AG04449 (cell line): ENCODE results near the gene ATIC.

Experiments
- CTCF ChIA-PET: fragments of 350-600 bp; formaldehyde crosslinking; extraction: SDS; loops from one replicate; lab custom pipeline; 2021; ENCODE audit warnings: antibody characterized with exemption; lab: Yijun Ruan, JAX
- POLR2A ChIA-PET: fragments of 400-600, 350-600 bp; formaldehyde crosslinking; extraction: SDS; loops from one replicate; lab custom pipeline; 2020; ENCODE audit warnings: antibody characterized with exemption, inconsistent platforms; lab: Yijun Ruan, JAX
- DNase-seq: peaks from one replicate; pipeline ENCODE4 v3.0.0-alpha.2; 2010; ENCODE audit warnings: low read depth, low spot score
- H3K4me3 ChIP-seq: 2 replicates; pipeline ENCODE4 v1.5.1; 2011; ENCODE audit warnings: low read depth, mild to moderate bottlenecking, control low read depth, low read length
- TF ChIP-seq, protein P1 (sequence below): IDR thresholded peaks from one replicate; pipeline ENCODE4 v1.5.1; 2011; ENCODE audit warnings: mild to moderate bottlenecking, moderate library complexity, low read length, control low read depth, inconsistent platforms; ENCODE audit not compliant: insufficient read depth; ENCODE audit errors: missing control alignments

ATIC gene

DNA sequence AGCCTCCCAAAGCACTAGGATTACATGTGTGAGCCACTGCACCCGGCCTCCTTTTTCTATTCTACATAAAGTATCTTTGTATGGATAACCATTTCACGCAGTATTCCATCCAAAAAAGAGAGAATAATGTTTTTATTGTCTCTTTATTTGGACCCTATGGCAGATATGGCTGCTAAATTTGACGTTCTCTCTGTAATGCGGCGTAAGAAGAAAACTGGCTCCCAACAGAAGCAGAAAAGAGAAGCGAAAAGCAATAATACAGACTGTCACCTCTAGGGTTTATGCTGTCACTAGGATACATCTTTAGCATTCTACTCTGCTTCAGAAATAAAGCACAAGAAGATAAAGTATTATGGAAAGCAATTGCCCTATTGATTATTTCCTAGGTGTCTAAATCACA is 68.1 kb downstream of the ATIC start:
- no peak overlapping the region for H3K4me3 ChIP-seq
- TF ChIP-seq, protein P1, sequence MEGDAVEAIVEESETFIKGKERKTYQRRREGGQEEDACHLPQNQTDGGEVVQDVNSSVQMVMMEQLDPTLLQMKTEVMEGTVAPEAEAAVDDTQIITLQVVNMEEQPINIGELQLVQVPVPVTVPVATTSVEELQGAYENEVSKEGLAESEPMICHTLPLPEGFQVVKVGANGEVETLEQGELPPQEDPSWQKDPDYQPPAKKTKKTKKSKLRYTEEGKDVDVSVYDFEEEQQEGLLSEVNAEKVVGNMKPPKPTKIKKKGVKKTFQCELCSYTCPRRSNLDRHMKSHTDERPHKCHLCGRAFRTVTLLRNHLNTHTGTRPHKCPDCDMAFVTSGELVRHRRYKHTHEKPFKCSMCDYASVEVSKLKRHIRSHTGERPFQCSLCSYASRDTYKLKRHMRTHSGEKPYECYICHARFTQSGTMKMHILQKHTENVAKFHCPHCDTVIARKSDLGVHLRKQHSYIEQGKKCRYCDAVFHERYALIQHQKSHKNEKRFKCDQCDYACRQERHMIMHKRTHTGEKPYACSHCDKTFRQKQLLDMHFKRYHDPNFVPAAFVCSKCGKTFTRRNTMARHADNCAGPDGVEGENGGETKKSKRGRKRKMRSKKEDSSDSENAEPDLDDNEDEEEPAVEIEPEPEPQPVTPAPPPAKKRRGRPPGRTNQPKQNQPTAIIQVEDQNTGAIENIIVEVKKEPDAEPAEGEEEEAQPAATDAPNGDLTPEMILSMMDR: no peak
- CTCF ChIA-PET: interaction anchor here (1.0 kb wide), 1 partner anchor 12 kb away, joined by 3 read pairs; no protein-coding TSS in a partner anchor
- DNase-seq: no peak
- POLR2A ChIA-PET: no interaction called here

DNA sequence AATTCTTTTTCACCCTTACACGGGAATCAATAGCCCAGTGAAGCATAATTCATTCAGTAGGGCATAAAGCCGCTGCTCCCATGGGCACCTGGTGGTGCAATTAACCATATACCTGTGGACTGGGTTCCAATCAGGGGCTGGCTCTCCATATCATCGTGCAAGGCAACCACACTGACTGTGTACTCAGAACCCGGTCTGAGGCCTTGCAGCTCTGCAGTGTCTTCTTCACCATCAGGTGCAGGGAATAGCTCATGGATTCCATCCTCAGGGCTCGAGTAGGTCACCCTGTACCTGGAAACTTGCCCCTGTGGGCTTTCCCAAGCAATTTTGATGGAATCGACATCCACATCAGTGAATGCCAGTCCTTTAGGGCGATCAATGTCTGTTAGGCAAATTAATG is 68.8 kb downstream of the ATIC start:
- ChIA-PET CTCF (interaction anchor here (1.0 kb wide), 1 partner anchor 11 kb away, joined by 3 read pairs; no protein-coding TSS in a partner anchor), POLR2A (no interaction called here)
- TF ChIP-seq, protein P1: no peak
- no peak overlapping the region for H3K4me3 ChIP-seq
- no peak for DNase-seq

GRCh38 chr2:215382011-215382410 is 70.2 kb downstream of the ATIC start:
- DNase-seq: no peak
- ChIA-PET CTCF (no interaction called here), POLR2A (no interaction called here)
- H3K4me3 ChIP-seq: no peak overlapping the region
- TF ChIP-seq, protein P1: no peak

- CTCF ChIA-PET: no interaction called here
- no peak for DNase-seq
- POLR2A ChIA-PET: no interaction called here
- H3K4me3 ChIP-seq: no peak overlapping the region
- TF ChIP-seq, protein P1: no peak
Observed at GRCh38 chr2:215382480-215382879, 70.6 kb downstream of the ATIC start.

GRCh38 chr2:215383652-215384279 is 71.9 kb downstream of the ATIC start:
- CTCF ChIA-PET: no interaction called here
- POLR2A ChIA-PET: interaction anchor here (0.6 kb wide), 1 partner anchor 27 kb away, joined by 3 read pairs; no protein-coding TSS in a partner anchor
- H3K4me3 ChIP-seq: no peak overlapping the region
- TF ChIP-seq, protein P1: no peak
- no peak for DNase-seq

DNA sequence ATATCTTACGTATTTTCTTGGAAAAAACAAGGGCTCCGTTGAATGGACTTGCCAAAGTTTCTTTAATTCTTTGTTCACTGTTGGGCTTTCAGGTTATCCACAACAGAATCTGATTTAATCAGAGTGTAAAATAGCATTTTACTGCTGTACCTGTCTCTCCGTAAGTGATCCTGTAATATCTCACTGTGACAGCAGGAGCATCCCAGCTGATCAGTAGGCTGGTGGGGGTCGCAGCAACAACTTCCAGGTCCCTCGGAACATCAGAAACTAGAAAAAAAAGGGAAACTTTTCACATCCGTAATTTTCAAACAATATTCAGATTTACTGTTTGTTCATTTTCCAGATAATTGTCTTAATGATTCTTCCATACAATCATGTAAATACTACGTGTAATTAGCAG is 72.9 kb downstream of the ATIC start:
- ChIA-PET POLR2A (interaction anchor here (0.6 kb wide), 1 partner anchor 26 kb away, joined by 3 read pairs; no protein-coding TSS in a partner anchor), CTCF (no interaction called here)
- no peak overlapping the region for H3K4me3 ChIP-seq
- TF ChIP-seq, protein P1: no peak
- DNase-seq: no peak
